H9 (cell line): ENCODE results near the gene FITM2. TPM values are rescaled to one million over a fixed set of nuclear protein-coding genes. Genes with fewer than 3 reads are reported as not detected.

Source experiments
- DNase-seq: peaks from one replicate; pipeline ENCODE4 v3.0.0-alpha.2; 2017
- H2AFZ ChIP-seq: one replicate; pipeline ENCODE4 v1.6.1; 2013; ENCODE audit warnings: mild to moderate bottlenecking, low read length, control low read depth, moderate library complexity
- H2AK5ac ChIP-seq: 2 replicates; pipeline ENCODE4 v1.6.1; 2013; ENCODE audit warnings: low read length, control low read depth, mixed read lengths; ENCODE audit not compliant: insufficient read length
- H2BK120ac ChIP-seq: one replicate; pipeline ENCODE4 v1.6.1; 2013; ENCODE audit warnings: low read depth, mild to moderate bottlenecking, low read length, control low read depth, inconsistent platforms; ENCODE audit not compliant: poor library complexity, severe bottlenecking
- H2BK12ac ChIP-seq: 2 replicates; pipeline ENCODE4 v1.6.1; 2013; ENCODE audit warnings: low read length, control low read depth, mixed read lengths, low read depth; ENCODE audit not compliant: insufficient read length
- H2BK15ac ChIP-seq: 2 replicates; pipeline ENCODE4 v1.6.1; 2013; ENCODE audit warnings: low read depth, low read length, control low read depth
- H2BK20ac ChIP-seq: one replicate; pipeline ENCODE4 v1.6.1; 2013; ENCODE audit warnings: low read depth, mild to moderate bottlenecking, low read length, control low read depth, inconsistent platforms; ENCODE audit not compliant: poor library complexity, severe bottlenecking
- H2BK5ac ChIP-seq: 2 replicates; pipeline ENCODE4 v1.6.1; 2013; ENCODE audit warnings: low read length, control low read depth, mixed read lengths; ENCODE audit not compliant: insufficient read length
- H3K14ac ChIP-seq: 2 replicates; pipeline ENCODE4 v1.6.1; 2013; ENCODE audit warnings: low read length, control low read depth; ENCODE audit not compliant: insufficient read depth
- H3K18ac ChIP-seq: 2 replicates; pipeline ENCODE4 v1.6.1; 2013; ENCODE audit warnings: low read depth, mild to moderate bottlenecking, mixed read lengths, low read length, control low read depth; ENCODE audit not compliant: insufficient read length
- H3K23ac ChIP-seq: 2 replicates; pipeline ENCODE4 v1.6.1; 2013; ENCODE audit warnings: low read length, control low read depth, mixed read lengths, low read depth; ENCODE audit not compliant: insufficient read length
- H3K23me2 ChIP-seq: 2 replicates; pipeline ENCODE4 v1.6.1; 2013; ENCODE audit warnings: low read depth, mild to moderate bottlenecking, mixed read lengths, low read length, control low read depth; ENCODE audit not compliant: insufficient read length, poor library complexity, severe bottlenecking
- H3K27ac ChIP-seq: 2 replicates; pipeline ENCODE4 v1.5.1; 2013; ENCODE audit warnings: low read length, control low read depth, mixed read lengths, low read depth; ENCODE audit not compliant: insufficient read length
- H3K27me3 ChIP-seq: 2 replicates; pipeline ENCODE4 v1.6.1; 2013; ENCODE audit warnings: low read length, control low read depth, inconsistent platforms; ENCODE audit not compliant: insufficient read depth
- H3K4ac ChIP-seq: 2 replicates; pipeline ENCODE4 v1.6.1; 2013; ENCODE audit warnings: low read depth, mild to moderate bottlenecking, control low read depth, inconsistent platforms, low read length, moderate library complexity
- H3K4me1 ChIP-seq: 2 replicates; pipeline ENCODE4 v1.6.1; 2013; ENCODE audit warnings: low read length, control low read depth, inconsistent platforms; ENCODE audit not compliant: insufficient read depth
- H3K4me2 ChIP-seq: 2 replicates; pipeline ENCODE4 v1.6.1; 2013; ENCODE audit warnings: low read length, control low read depth, mixed read lengths; ENCODE audit not compliant: insufficient read length, insufficient read depth
- H3K56ac ChIP-seq: 2 replicates; pipeline ENCODE4 v1.6.1; 2013; ENCODE audit warnings: low read depth, mild to moderate bottlenecking, mixed read lengths, low read length, control low read depth; ENCODE audit not compliant: insufficient read length
- H3K79me1 ChIP-seq: 2 replicates; pipeline ENCODE4 v1.6.1; 2013; ENCODE audit warnings: low read depth, mild to moderate bottlenecking, moderate library complexity, low read length, control low read depth, inconsistent platforms; ENCODE audit not compliant: insufficient read depth, poor library complexity, severe bottlenecking
- H3K79me2 ChIP-seq: 2 replicates; pipeline ENCODE4 v1.6.1; 2013; ENCODE audit warnings: low read length, control low read depth, inconsistent platforms; ENCODE audit not compliant: insufficient read depth
- H3K9ac ChIP-seq: 2 replicates; pipeline ENCODE4 v1.6.1; 2013; ENCODE audit warnings: low read length, control low read depth, mixed read lengths; ENCODE audit not compliant: insufficient read length; ENCODE audit errors: extremely low read depth
- H3K9me3 ChIP-seq: one replicate; pipeline ENCODE4 v1.6.1; 2013; ENCODE audit warnings: low read depth, low read length, inconsistent platforms; ENCODE audit not compliant: control insufficient read depth
- H3T11ph ChIP-seq: one replicate; pipeline ENCODE4 v1.6.1; 2013; ENCODE audit warnings: mild to moderate bottlenecking, low read length, control low read depth, inconsistent platforms
- H4K20me1 ChIP-seq: one replicate; pipeline ENCODE4 v1.6.1; 2013; ENCODE audit not compliant: control insufficient read depth, insufficient read length, insufficient read depth
- H4K5ac ChIP-seq: 2 replicates; pipeline ENCODE4 v1.6.1; 2013; ENCODE audit warnings: low read depth, mild to moderate bottlenecking, mixed read lengths, low read length, control low read depth; ENCODE audit not compliant: insufficient read length
- H4K8ac ChIP-seq: replicated peaks from 2 replicates; pipeline ENCODE4 v1.6.1; 2013; ENCODE audit warnings: low read length, control low read depth, mixed read lengths, low read depth; ENCODE audit not compliant: insufficient read length
- H4K91ac ChIP-seq: 2 replicates; pipeline ENCODE4 v1.6.1; 2013; ENCODE audit warnings: low read depth, mild to moderate bottlenecking, moderate library complexity, mixed read lengths, low read length, control low read depth; ENCODE audit not compliant: insufficient read length
- H3K27ac Mint-ChIP-seq, 3 experiments: 2 replicates in 2 of 3; 3 replicates in 1 of 3; pipeline ENCODE4 v1.8.0; 2020 to 2021; ENCODE audit warnings: mixed read lengths in 3 of 3, mild to moderate bottlenecking in 1 of 3, moderate library complexity in 1 of 3
- H3K27me3 Mint-ChIP-seq: 2 replicates; pipeline ENCODE4 v1.8.0; 2021; ENCODE audit warnings: low read depth, mild to moderate bottlenecking, moderate library complexity, mixed read lengths
- H3K36me3 Mint-ChIP-seq, 3 experiments: 2 replicates in 2 of 3; 3 replicates in 1 of 3; pipeline ENCODE4 v1.8.0; 2020 to 2021; ENCODE audit warnings: low read depth in 3 of 3, mixed read lengths in 3 of 3; ENCODE audit not compliant: insufficient read depth in 1 of 3
- H3K4me1 Mint-ChIP-seq, 2 experiments: 2 replicates each; pipeline ENCODE4 v1.8.0; 2020; ENCODE audit warnings: mixed read lengths in 2 of 2
- H3K4me3 Mint-ChIP-seq, 2 experiments: 2 replicates in 1 of 2; 3 replicates in 1 of 2; pipeline ENCODE4 v1.8.0; 2020 to 2021; ENCODE audit warnings: mild to moderate bottlenecking in 2 of 2, mixed read lengths in 2 of 2, moderate library complexity in 1 of 2
- H3K9me3 Mint-ChIP-seq, 2 experiments: 2 replicates in 1 of 2; 3 replicates in 1 of 2; pipeline ENCODE4 v1.8.0; 2020; ENCODE audit warnings: mild to moderate bottlenecking in 2 of 2, mixed read lengths in 2 of 2, moderate library complexity in 1 of 2
- CTCF ChIP-seq: fragments of 200-600 bp; sonication (generic); conservative IDR thresholded peaks from 3 replicates; pipeline ENCODE4 v1.8.0; 2021; ENCODE audit warnings: antibody characterized with exemption, mild to moderate bottlenecking
- WGBS: extraction: QIAGEN DNeasy Blood & Tissue Kit; methylation state at CpG from one replicate; pipeline ENCODE4 v1.1.7; 2013; ENCODE audit warnings: missing lambda C conversion rate, low lambda C conversion rate, mixed read lengths; ENCODE audit not compliant: insufficient read length; ENCODE audit errors: extremely low coverage; 5-methylcytosine and 5-hydroxymethylcytosine counted together
- total RNA-seq: library from RNA; stranded (reverse); gene quantifications from 2 replicates; pipeline ENCODE4 v1.2.1, GENCODE V29; 2021

The FITM2 gene
- total RNA-seq, 1 experiment from 2014 or later: 1.7 TPM

GRCh38 chr20:44331201-44331600, 20.2 kb upstream of the FITM2 start:
- H2AFZ ChIP-seq: no peak overlapping the region
- H4K20me1 ChIP-seq: no peaks in the 10 kb centered on the region
- no peak overlapping the region for H3K4me2 ChIP-seq
- no peak overlapping the region for H4K91ac ChIP-seq
- no peak overlapping the region for H2BK15ac ChIP-seq
- no peak overlapping the region for H4K5ac ChIP-seq
- H3K23me2 ChIP-seq: no peaks in the 10 kb centered on the region
- no peak for DNase-seq
- H3K9ac ChIP-seq: no peak overlapping the region
- no peak overlapping the region for H3K27ac ChIP-seq
- H3K79me2 ChIP-seq: no peaks in the 10 kb centered on the region
- H3K14ac ChIP-seq: no peak overlapping the region
- Mint-ChIP-seq H3K27ac (no peak overlapping the region), H3K9me3 (no peaks in the 10 kb centered on the region), H3K36me3 (no peaks in the 10 kb centered on the region), H3K4me3 (no peak overlapping the region; a peak in 1 of 5 replicates), H3K4me1 (peaks cover 12 to 18% of the 10 kb centered on the region in 2 experiments), H3K27me3 (peaks cover 2% of the 10 kb centered on the region)
- no peaks in the 10 kb centered on the region for H3K79me1 ChIP-seq
- WGBS: no CpG with 5 or more reads among the region's 2 CpGs
- H3K4me1 ChIP-seq: no peaks in the 10 kb centered on the region
- H2BK5ac ChIP-seq: no peak overlapping the region
- no peak overlapping the region for H3K4ac ChIP-seq
- H3T11ph ChIP-seq: no peak overlapping the region
- no peak for TF ChIP-seq CTCF
- H2BK120ac ChIP-seq: no peak overlapping the region
- H3K18ac ChIP-seq: no peak overlapping the region
- no peak overlapping the region for H2AK5ac ChIP-seq
- H3K23ac ChIP-seq: no peak overlapping the region
- H4K8ac ChIP-seq: no peak overlapping the region
- H3K56ac ChIP-seq: no peak overlapping the region
- no peaks in the 10 kb centered on the region for H3K9me3 ChIP-seq
- H2BK12ac ChIP-seq: no peak overlapping the region
- H2BK20ac ChIP-seq: no peak overlapping the region
- no peaks in the 10 kb centered on the region for H3K27me3 ChIP-seq
